ENCODE measurements around the gene ASCL5. TPM values are rescaled to one million over a fixed set of nuclear protein-coding genes. Genes with fewer than 3 reads are reported as not detected.
A peak's percentile ranks its signal among the peaks of the same experiment; 100 is the strongest.

Gene ASCL5
- total and polyA plus RNA-seq, 2 of the 13 experiments (the other 11 are each of a cell fraction or from before 2014, with no cell fraction given), result not detected

DNA sequence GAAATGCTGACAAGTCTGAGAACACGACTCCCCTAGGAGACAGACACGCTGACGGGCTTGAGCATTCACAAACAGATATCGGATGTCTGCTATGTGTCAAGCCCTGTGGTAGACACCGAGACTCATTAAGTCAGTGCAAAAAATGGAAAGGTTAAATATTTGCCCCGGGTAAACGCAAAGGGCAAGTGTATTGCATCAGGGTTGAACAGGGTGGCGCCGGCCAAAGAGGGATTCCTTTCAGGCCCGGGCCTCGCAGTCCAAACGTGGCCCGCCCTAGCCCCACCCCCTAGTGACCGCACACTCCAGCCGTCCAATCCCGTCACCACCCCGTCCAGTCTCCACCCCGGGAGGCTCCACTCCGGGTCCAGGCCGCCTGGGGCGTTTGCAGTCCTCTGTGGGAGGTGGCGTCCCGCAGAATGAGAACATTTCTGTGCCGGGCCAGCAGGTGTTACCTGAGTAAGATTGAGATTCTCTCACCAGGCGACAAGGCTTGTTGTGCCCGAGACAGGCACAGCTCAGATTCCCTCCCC is 43.6 kb upstream of the ASCL5 start (continued):
- TF ChIP-seq ZC3H4 (CRISPR knock-in tag; IDR thresholded peaks at IDR 0.05; ENCODE audit: borderline replicate concordance) (no peak), HHEX (CRISPR knock-in tag; IDR thresholded peaks at IDR 0.05) (peak; percentile 73), ZNF180 (CRISPR knock-in tag; IDR thresholded peaks at IDR 0.05; ENCODE audit: borderline replicate concordance, low read depth) (no peak), NR3C1 (CRISPR knock-in tag; IDR thresholded peaks at IDR 0.05) (no peak), ZNF883 (CRISPR knock-in tag; IDR thresholded peaks at IDR 0.05; ENCODE audit: not compliant biosample characterization) (no peak), SIN3A (IDR thresholded peaks at IDR 0.05; ENCODE audit: borderline replicate concordance, low read depth, low read length) (0 out of 2 replicates have a peak, but pooled peaks have one; percentile 90), ZBTB20 (CRISPR knock-in tag; IDR thresholded peaks at IDR 0.05; ENCODE audit: borderline replicate concordance, low read depth) (no peak), CENPX (CRISPR knock-in tag; IDR thresholded peaks at IDR 0.05) (no peak), ZFP1 (CRISPR knock-in tag; IDR thresholded peaks at IDR 0.05) (peak; percentile 78; the same call in 1 of the 2 replicates), HES4 (CRISPR knock-in tag; IDR thresholded peaks at IDR 0.05; ENCODE audit: borderline replicate concordance) (no peak), PITX1 (CRISPR knock-in tag; IDR thresholded peaks at IDR 0.05) (peak; percentile 73), ZNF737 (CRISPR knock-in tag; IDR thresholded peaks at IDR 0.05; ENCODE audit: borderline replicate concordance) (no peak; the same call in 1 of the 2 replicates), ZNF263 (CRISPR knock-in tag; IDR thresholded peaks at IDR 0.05) (no peak), ZSCAN21 (CRISPR knock-in tag; IDR thresholded peaks at IDR 0.05; ENCODE audit: borderline replicate concordance) (peak; percentile 67), ZNF468 (CRISPR knock-in tag; IDR thresholded peaks at IDR 0.05) (no peak), TCF7L2 (IDR thresholded peaks at IDR 0.05; ENCODE audit: low read depth, low read length) (no peak), NFKBIZ (CRISPR knock-in tag; IDR thresholded peaks at IDR 0.05) (0 out of 2 replicates have a peak, but pooled peaks have one; percentile 74), MXI1 (IDR thresholded peaks at IDR 0.05; ENCODE audit: borderline replicate concordance, low read depth, low read length) (peak; percentile 81; the same call in 2 of the 3 replicates)
- TF ChIP-seq, protein P1, sequence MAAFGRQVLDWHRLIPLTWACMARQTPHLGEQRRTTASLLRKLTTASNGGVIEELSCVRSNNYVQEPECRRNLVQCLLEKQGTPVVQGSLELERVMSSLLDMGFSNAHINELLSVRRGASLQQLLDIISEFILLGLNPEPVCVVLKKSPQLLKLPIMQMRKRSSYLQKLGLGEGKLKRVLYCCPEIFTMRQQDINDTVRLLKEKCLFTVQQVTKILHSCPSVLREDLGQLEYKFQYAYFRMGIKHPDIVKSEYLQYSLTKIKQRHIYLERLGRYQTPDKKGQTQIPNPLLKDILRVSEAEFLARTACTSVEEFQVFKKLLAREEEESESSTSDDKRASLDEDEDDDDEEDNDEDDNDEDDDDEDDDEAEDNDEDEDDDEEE (CRISPR knock-in tag; IDR thresholded peaks at IDR 0.05), result peak; percentile 13; the same call in 1 of the 2 replicates
- TF ChIP-seq, protein P2, sequence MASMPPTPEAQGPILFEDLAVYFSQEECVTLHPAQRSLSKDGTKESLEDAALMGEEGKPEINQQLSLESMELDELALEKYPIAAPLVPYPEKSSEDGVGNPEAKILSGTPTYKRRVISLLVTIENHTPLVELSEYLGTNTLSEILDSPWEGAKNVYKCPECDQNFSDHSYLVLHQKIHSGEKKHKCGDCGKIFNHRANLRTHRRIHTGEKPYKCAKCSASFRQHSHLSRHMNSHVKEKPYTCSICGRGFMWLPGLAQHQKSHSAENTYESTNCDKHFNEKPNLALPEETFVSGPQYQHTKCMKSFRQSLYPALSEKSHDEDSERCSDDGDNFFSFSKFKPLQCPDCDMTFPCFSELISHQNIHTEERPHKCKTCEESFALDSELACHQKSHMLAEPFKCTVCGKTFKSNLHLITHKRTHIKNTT (CRISPR knock-in tag; IDR thresholded peaks at IDR 0.05), result no peak
- TF ChIP-seq, protein P3, sequence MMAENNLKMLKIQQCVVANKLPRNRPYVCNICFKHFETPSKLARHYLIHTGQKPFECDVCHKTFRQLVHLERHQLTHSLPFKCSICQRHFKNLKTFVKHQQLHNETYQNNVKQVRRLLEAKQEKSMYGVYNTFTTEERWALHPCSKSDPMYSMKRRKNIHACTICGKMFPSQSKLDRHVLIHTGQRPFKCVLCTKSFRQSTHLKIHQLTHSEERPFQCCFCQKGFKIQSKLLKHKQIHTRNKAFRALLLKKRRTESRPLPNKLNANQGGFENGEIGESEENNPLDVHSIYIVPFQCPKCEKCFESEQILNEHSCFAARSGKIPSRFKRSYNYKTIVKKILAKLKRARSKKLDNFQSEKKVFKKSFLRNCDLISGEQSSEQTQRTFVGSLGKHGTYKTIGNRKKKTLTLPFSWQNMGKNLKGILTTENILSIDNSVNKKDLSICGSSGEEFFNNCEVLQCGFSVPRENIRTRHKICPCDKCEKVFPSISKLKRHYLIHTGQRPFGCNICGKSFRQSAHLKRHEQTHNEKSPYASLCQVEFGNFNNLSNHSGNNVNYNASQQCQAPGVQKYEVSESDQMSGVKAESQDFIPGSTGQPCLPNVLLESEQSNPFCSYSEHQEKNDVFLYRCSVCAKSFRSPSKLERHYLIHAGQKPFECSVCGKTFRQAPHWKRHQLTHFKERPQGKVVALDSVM (CRISPR knock-in tag; IDR thresholded peaks at IDR 0.05), result peak; percentile 4; the same call in 1 of the 2 replicates
- TF ChIP-seq, protein P4, sequence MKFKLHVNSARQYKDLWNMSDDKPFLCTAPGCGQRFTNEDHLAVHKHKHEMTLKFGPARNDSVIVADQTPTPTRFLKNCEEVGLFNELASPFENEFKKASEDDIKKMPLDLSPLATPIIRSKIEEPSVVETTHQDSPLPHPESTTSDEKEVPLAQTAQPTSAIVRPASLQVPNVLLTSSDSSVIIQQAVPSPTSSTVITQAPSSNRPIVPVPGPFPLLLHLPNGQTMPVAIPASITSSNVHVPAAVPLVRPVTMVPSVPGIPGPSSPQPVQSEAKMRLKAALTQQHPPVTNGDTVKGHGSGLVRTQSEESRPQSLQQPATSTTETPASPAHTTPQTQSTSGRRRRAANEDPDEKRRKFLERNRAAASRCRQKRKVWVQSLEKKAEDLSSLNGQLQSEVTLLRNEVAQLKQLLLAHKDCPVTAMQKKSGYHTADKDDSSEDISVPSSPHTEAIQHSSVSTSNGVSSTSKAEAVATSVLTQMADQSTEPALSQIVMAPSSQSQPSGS (CRISPR knock-in tag; IDR thresholded peaks at IDR 0.05), result peak; percentile 94
- TF ChIP-seq, protein P5, sequence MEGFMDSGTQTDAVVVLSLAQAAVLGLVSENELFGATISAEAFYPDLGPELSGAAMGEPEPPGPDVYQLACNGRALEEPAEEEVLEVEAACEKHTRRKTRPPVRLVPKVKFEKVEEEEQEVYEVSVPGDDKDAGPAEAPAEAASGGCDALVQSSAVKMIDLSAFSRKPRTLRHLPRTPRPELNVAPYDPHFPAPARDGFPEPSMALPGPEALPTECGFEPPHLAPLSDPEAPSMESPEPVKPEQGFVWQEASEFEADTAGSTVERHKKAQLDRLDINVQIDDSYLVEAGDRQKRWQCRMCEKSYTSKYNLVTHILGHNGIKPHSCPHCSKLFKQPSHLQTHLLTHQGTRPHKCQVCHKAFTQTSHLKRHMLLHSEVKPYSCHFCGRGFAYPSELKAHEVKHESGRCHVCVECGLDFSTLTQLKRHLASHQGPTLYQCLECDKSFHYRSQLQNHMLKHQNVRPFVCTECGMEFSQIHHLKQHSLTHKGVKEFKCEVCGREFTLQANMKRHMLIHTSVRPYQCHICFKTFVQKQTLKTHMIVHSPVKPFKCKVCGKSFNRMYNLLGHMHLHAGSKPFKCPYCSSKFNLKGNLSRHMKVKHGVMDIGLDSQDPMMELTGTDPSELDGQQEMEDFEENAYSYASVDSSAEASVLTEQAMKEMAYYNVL (CRISPR knock-in tag; IDR thresholded peaks at IDR 0.05; ENCODE audit: borderline replicate concordance), result 0 out of 2 replicates have a peak, but pooled peaks have one; percentile 67
